GM20000 (cell line): ENCODE results near the gene DCP2.

Experiments used
- DNase-seq: peaks from one replicate; pipeline ENCODE4 v3.0.0; 2012; ENCODE audit warnings: low spot score
- TF ChIP-seq, protein P1 (sequence below): IDR thresholded peaks from 2 replicates; pipeline ENCODE4 v1.5.1; 2012; ENCODE audit warnings: mild to moderate bottlenecking, control low read depth; ENCODE audit errors: extremely low read depth, missing control alignments

The DCP2 gene

DNA sequence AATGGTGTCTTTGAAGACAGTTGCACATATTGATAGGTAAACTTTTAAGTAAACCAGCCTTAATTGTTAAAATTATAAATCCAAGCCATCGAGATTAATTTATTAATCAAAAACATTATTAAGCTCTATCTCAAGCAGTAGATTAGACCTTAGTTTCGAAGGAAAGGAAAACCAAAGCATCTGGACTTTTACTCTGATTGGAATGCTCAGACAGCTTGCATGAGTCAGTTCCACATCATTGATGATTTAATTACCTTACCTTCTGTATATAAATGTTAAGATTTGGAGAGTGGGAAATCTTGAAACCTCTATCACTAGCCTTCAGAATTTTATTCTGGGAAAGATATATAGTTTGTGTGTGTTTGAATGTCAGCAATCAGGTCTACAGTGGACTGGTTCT lies 23.9 kb downstream of the DCP2 start:
- TF ChIP-seq, protein P1, sequence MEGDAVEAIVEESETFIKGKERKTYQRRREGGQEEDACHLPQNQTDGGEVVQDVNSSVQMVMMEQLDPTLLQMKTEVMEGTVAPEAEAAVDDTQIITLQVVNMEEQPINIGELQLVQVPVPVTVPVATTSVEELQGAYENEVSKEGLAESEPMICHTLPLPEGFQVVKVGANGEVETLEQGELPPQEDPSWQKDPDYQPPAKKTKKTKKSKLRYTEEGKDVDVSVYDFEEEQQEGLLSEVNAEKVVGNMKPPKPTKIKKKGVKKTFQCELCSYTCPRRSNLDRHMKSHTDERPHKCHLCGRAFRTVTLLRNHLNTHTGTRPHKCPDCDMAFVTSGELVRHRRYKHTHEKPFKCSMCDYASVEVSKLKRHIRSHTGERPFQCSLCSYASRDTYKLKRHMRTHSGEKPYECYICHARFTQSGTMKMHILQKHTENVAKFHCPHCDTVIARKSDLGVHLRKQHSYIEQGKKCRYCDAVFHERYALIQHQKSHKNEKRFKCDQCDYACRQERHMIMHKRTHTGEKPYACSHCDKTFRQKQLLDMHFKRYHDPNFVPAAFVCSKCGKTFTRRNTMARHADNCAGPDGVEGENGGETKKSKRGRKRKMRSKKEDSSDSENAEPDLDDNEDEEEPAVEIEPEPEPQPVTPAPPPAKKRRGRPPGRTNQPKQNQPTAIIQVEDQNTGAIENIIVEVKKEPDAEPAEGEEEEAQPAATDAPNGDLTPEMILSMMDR: no peak
- no peak for DNase-seq

DNA sequence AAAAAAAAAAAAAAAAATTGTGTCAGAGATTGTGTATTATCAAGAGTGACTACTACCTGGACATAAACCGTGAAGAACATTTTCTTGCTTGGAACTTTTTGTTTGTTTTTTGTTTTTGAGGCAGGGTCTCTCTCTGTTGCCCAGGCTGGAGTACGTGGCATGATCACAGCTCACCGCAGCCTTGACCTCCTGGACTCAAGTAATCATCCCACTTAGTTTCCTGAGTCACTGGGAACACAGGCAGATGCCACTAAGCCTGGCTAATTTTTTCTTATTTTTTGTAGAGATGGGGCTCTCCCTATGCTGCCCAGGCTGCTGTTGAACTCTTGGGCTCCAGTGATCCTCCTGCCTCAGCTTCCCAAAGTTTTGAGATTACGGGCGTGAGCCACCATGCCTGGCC lies 25.8 kb downstream of the DCP2 start:
- DNase-seq: no peak
- TF ChIP-seq, protein P1: no peak

- no peak for DNase-seq
- TF ChIP-seq, protein P1: no peak
Measured at GRCh38 chr5:113003763-113004162, 27.2 kb downstream of the DCP2 start.

- TF ChIP-seq, protein P1: no peak
- DNase-seq: no peak
Measured at GRCh38 chr5:113005454-113005853, 28.9 kb downstream of the DCP2 start.

DNA sequence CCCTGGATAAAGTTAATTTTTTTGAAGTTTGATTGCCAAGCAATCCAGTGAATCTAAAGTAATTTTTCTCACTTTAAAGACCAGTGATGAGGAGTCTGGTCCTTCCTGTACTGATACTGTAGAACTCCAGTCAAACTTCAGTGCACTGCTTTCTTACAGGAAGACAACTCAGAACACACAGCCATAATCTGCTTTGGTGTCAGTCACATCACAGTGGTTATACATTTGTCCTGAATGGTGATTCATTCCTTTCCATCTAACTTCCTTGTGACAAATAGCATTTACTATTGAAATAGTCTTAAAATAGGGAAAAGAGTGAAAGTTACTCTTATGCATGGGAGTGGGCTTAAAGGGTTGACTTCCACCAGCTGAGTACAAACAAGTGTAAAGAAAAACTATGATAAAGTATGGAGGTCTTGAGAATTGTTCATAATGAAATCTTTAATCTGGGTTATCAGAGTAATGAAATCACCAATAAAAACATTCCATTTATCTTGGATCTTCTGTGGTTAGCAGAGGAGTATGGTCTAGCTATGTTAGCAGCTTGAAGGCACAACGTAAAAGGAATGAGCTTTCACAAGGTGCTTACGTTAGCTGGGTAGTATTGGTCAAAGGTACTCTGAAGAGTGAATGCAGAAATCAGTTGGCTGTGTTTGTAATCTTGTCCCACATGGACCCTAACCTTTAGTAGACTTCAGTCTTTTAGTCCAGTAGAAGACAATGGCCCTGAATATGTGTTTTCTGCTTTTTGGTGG lies 41.5 kb downstream of the DCP2 start:
- no peak for DNase-seq
- TF ChIP-seq, protein P1: no peak

DNA sequence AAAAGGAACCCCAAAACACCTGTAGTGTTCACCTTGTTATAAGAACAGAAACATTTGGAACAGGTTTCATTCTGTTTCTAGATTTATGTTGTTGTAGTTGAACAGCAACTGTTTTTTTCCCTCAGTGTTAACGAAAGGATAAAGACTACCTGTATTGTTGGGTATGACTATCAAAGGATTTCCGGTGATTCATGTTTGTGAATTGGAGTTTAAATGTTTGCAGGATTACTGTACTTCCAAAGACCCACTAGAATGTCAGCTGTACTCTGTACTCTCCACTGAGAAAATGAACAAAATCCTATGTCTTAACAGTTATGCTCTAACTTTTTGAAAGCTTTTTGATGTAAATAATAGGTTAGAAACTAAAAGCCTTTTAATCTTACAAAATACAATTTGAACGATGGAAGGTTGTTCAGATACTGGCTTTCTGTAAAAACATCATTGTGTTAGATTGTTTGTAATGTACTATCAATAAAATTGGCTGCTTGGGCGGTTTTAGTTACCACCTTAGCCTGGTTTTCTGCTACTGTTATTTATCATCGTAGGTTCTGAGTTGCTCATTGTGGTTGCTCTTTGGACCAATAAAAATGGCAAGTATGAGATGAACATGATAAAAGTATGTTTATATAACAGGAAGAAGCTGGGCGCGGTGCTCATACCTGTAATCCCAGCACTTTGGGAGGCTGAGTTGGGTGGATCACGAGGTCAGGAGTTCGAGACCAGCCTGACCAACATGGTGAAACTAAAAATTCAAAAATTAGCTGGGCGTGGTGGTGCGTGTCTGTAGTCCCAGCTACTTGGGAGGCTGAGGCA lies 44.1 kb downstream of the DCP2 start:
- DNase-seq: no peak
- TF ChIP-seq, protein P1: no peak

- TF ChIP-seq, protein P1: no peak
- no peak for DNase-seq
Measured at GRCh38 chr5:113022661-113023060, 46.1 kb downstream of the DCP2 start.
